HCT116 (cell line): ENCODE results near the gene FBXW8. TPM values are rescaled to one million over a fixed set of nuclear protein-coding genes. Genes with fewer than 3 reads are reported as not detected.

Experiments
- ATAC-seq: fragments of 200-7000 bp; cut with Tn5 transposase; 2 replicates; pipeline ENCODE4 v1.9.1; 2020; ENCODE audit warnings: mild to moderate bottlenecking, moderate library complexity
- BruUV-seq: library from RNA; stranded (reverse); fragments of 400-500 nt; replicated peaks from 2 replicates; lab custom pipeline; 2021; lab: Mats Ljungman, UMichigan
- CTCF ChIA-PET: fragments of 300-600 bp; sonication (Branson Sonifier 250); formaldehyde crosslinking; loops from one replicate; lab custom pipeline; 2021; ENCODE audit warnings: antibody characterized with exemption; lab: Charles Lee
- POLR2A ChIA-PET: fragments of 300-600, 350-600 bp; sonication (Branson Sonifier 250); formaldehyde crosslinking; loops from one replicate; lab custom pipeline; 2021; ENCODE audit warnings: antibody characterized with exemption; lab: Charles Lee
- RAD21 ChIA-PET, 2 experiments: fragments of 300-600 bp; sonication (Branson Sonifier 250); formaldehyde crosslinking; loops; one replicate each; lab custom pipeline; 2023; ENCODE audit warnings: low total read pairs in 2 of 2; ENCODE audit not compliant: uncharacterized antibody in 2 of 2, unreplicated experiment in 2 of 2, low non-redundant PET in 1 of 2; lab: Charles Lee
- DNase-seq: peaks from one replicate; pipeline ENCODE4 v3.0.0-alpha.2; 2010; ENCODE audit warnings: low read depth, low spot score
- H2AFZ ChIP-seq: fragments of 200-600 bp; shearing (Covaris generic), sonication (generic); 2 replicates; pipeline ENCODE4 v1.6.1; 2017; ENCODE audit warnings: low read depth, mixed run types, mixed read lengths, antibody characterized with exemption, low read length; ENCODE audit not compliant: poor library complexity, severe bottlenecking
- H3K27ac ChIP-seq: 2 replicates; pipeline ENCODE4 v1.5.1; 2012; ENCODE audit warnings: low read depth, low read length
- H3K27me3 ChIP-seq: fragments of 200-600 bp; sonication (generic); 2 replicates; pipeline ENCODE4 v1.6.1; 2016; ENCODE audit warnings: mixed run types, low read length, mixed read lengths; ENCODE audit not compliant: insufficient read depth
- H3K36me3 ChIP-seq, 2 experiments: fragments of 200-500 bp in 1 of 2; fragments of 200-600 bp in 1 of 2; sonication (Bioruptor generic) in 1 of 2; sonication (generic) in 1 of 2; 2 replicates each; pipeline versions ENCODE4 v1.5.1 to v1.6.1; 2014 to 2016; ENCODE audit warnings: low read length in 2 of 2, inconsistent platforms in 1 of 2, mixed read lengths in 1 of 2, mixed run types in 1 of 2; ENCODE audit not compliant: insufficient read depth in 2 of 2, control insufficient read depth in 1 of 2
- H3K4me1 ChIP-seq, 2 experiments: fragments of 200-600 bp in 1 of 2; sonication (generic) in 1 of 2; 2 replicates each; pipeline versions ENCODE4 v1.5.1 to v1.6.1; 2012 to 2017; ENCODE audit warnings: low read length in 2 of 2, inconsistent platforms in 1 of 2, mild to moderate bottlenecking in 1 of 2, mixed read lengths in 1 of 2, mixed run types in 1 of 2, moderate library complexity in 1 of 2; ENCODE audit not compliant: insufficient read depth in 2 of 2, control insufficient read depth in 1 of 2
- H3K4me2 ChIP-seq: fragments of 200-600 bp; sonication (generic); 2 replicates; pipeline ENCODE4 v1.6.1; 2017; ENCODE audit warnings: mixed run types, low read length, mixed read lengths
- H3K4me3 ChIP-seq, 2 experiments: fragments of 200-600 bp in 1 of 2; sonication (generic) in 1 of 2; replicated peaks in 1 of 2; 2 replicates each; pipeline ENCODE4 v1.5.1; 2011 to 2016; ENCODE audit warnings: low read length in 2 of 2, control low read depth in 1 of 2, low read depth in 1 of 2, mild to moderate bottlenecking in 1 of 2, mixed read lengths in 1 of 2, mixed run types in 1 of 2
- H3K79me2 ChIP-seq: fragments of 200-600 bp; sonication (generic); 2 replicates; pipeline ENCODE4 v1.6.1; 2017; ENCODE audit warnings: mild to moderate bottlenecking, mixed run types, low read length, moderate library complexity, mixed read lengths; ENCODE audit not compliant: insufficient read depth
- H3K9ac ChIP-seq: fragments of 200-600 bp; sonication (generic); 2 replicates; pipeline ENCODE4 v1.6.1; 2016; ENCODE audit warnings: low read length, mixed read lengths
- H3K9me2 ChIP-seq: fragments of 200-600 bp; sonication (generic), shearing (Covaris generic); 2 replicates; pipeline ENCODE4 v1.6.1; 2017; ENCODE audit warnings: mixed run types, mild to moderate bottlenecking, moderate library complexity; ENCODE audit not compliant: insufficient read depth
- H3K9me3 ChIP-seq, 2 experiments: fragments of 200-500 bp in 1 of 2; fragments of 200-600 bp in 1 of 2; sonication (Bioruptor generic) in 1 of 2; sonication (generic) in 1 of 2; 2 replicates each; pipeline ENCODE4 v1.6.1; 2014 to 2017; ENCODE audit warnings: low read length in 2 of 2, mixed read lengths in 2 of 2, inconsistent platforms in 1 of 2, low read depth in 1 of 2, mild to moderate bottlenecking in 1 of 2, mixed run types in 1 of 2, moderate library complexity in 1 of 2; ENCODE audit not compliant: control insufficient read depth in 1 of 2, insufficient read depth in 1 of 2
- H4K20me1 ChIP-seq: fragments of 200-600 bp; sonication (generic), shearing (Covaris generic); 2 replicates; pipeline ENCODE4 v1.6.1; 2017; ENCODE audit warnings: mixed run types, mild to moderate bottlenecking, moderate library complexity; ENCODE audit not compliant: insufficient read depth
- CEBPB ChIP-seq: IDR thresholded peaks from 2 replicates; pipeline ENCODE4 v1.6.1; 2012; ENCODE audit warnings: low read depth
- ELF1 ChIP-seq: IDR thresholded peaks from 2 replicates; pipeline ENCODE4 v1.6.1; 2012; ENCODE audit warnings: low read depth, borderline replicate concordance
- FOSL1 ChIP-seq: IDR thresholded peaks from 2 replicates; pipeline ENCODE4 v1.6.1; 2012; ENCODE audit warnings: low read depth
- JUND ChIP-seq: IDR thresholded peaks from 2 replicates; pipeline ENCODE4 v1.6.1; 2012
- POLR2A ChIP-seq: IDR thresholded peaks from 2 replicates; pipeline ENCODE4 v1.7.0; 2011; ENCODE audit warnings: borderline replicate concordance; ENCODE audit not compliant: insufficient read depth, insufficient read length; ENCODE audit errors: extremely low read depth
- POLR2AphosphoS5 ChIP-seq: IDR thresholded peaks from 2 replicates; pipeline ENCODE4 v1.6.1; 2011; ENCODE audit warnings: mild to moderate bottlenecking, low read depth, low read length, moderate library complexity
- REST ChIP-seq: IDR thresholded peaks from 2 replicates; pipeline ENCODE4 v1.6.1; 2012; ENCODE audit warnings: low read depth
- SRF ChIP-seq: IDR thresholded peaks from 2 replicates; pipeline ENCODE4 v1.6.1; 2012; ENCODE audit warnings: low read depth
- YY1 ChIP-seq: IDR thresholded peaks from 2 replicates; pipeline ENCODE4 v1.6.1; 2011; ENCODE audit warnings: low read length, low read depth, moderate library complexity, mild to moderate bottlenecking; ENCODE audit not compliant: insufficient replicate concordance; ENCODE audit errors: extremely low read depth
- ZFX ChIP-seq: fragments of 450-650 bp; IDR thresholded peaks from 2 replicates; pipeline ENCODE4 v1.6.1; 2017
- ZNF274 ChIP-seq: fragments of 200-500 bp; sonication (Bioruptor generic); IDR thresholded peaks from 2 replicates; pipeline ENCODE4 v1.6.1; 2014; ENCODE audit warnings: mild to moderate bottlenecking, low read depth, low read length, inconsistent platforms
- intact Hi-C: fragments of 100-400 bp; cut with micrococcal nuclease; formaldehyde crosslinking; loops from 2 replicates; pipeline ENCODE4 v1.10.0; 2022
- total RNA-seq: library from RNA; stranded (reverse); gene quantifications from one replicate; pipeline ENCODE4 v1.2.1, GENCODE V29; 2021; ENCODE audit not compliant: unreplicated experiment
- TF ChIP-seq, protein P1 (sequence below): IDR thresholded peaks from 2 replicates; pipeline ENCODE4 v1.6.1; 2012
- TF ChIP-seq, protein P2 (sequence below): IDR thresholded peaks from 2 replicates; pipeline ENCODE4 v1.6.1; 2011; ENCODE audit warnings: mild to moderate bottlenecking, low read length, moderate library complexity; ENCODE audit not compliant: insufficient replicate concordance; ENCODE audit errors: extremely low read depth
- TF ChIP-seq, protein P3 (sequence below): IDR thresholded peaks from 2 replicates; pipeline ENCODE4 v1.6.1; 2012

FBXW8 gene
- total RNA-seq, 1 experiment from 2014 or later, result 14.6 TPM

DNA sequence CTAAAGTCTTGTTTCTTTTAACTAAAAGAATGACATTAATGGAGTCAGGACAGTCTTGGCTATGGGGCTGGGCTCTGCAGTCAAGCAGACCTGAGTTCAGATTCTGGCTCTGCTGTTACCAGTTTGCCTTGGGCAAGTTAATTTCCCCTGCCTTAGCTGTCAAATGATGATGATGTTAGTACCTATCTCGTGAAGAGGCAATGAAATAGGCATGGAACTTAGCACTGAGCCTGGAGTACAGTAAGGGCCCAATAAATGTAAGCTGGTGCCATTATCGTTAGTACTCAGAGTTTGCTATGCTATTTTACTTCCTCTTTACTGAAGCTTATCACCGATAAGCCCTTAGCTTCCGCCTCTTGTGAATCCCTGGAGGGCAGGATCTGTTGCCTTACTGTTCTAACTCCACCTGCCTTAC is 8.5 kb downstream of the FBXW8 start:
- DNase-seq (no peak), ATAC-seq (no peak)
- H3K36me3 ChIP-seq, result no peaks in the 10 kb centered on the region
- H3K79me2 ChIP-seq, result peaks cover 14% of the 10 kb centered on the region
- no peak overlapping the region for H3K27ac ChIP-seq
- H3K27me3 ChIP-seq, result no peaks in the 10 kb centered on the region
- no peak for TF ChIP-seq POLR2AphosphoS5
- TF ChIP-seq ZFX, result no peak
- no peak for TF ChIP-seq POLR2A
- TF ChIP-seq, protein P1, sequence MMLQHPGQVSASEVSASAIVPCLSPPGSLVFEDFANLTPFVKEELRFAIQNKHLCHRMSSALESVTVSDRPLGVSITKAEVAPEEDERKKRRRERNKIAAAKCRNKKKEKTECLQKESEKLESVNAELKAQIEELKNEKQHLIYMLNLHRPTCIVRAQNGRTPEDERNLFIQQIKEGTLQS, result no peak
- TF ChIP-seq, protein P2, sequence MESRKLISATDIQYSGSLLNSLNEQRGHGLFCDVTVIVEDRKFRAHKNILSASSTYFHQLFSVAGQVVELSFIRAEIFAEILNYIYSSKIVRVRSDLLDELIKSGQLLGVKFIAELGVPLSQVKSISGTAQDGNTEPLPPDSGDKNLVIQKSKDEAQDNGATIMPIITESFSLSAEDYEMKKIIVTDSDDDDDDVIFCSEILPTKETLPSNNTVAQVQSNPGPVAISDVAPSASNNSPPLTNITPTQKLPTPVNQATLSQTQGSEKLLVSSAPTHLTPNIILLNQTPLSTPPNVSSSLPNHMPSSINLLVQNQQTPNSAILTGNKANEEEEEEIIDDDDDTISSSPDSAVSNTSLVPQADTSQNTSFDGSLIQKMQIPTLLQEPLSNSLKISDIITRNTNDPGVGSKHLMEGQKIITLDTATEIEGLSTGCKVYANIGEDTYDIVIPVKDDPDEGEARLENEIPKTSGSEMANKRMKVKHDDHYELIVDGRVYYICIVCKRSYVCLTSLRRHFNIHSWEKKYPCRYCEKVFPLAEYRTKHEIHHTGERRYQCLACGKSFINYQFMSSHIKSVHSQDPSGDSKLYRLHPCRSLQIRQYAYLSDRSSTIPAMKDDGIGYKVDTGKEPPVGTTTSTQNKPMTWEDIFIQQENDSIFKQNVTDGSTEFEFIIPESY, result no peak
- TF ChIP-seq ELF1, result no peak
- TF ChIP-seq ZNF274, result no peak
- TF ChIP-seq FOSL1, result no peak
- no peak for TF ChIP-seq SRF
- no peak for TF ChIP-seq JUND
- TF ChIP-seq REST, result no peak
- TF ChIP-seq, protein P3, sequence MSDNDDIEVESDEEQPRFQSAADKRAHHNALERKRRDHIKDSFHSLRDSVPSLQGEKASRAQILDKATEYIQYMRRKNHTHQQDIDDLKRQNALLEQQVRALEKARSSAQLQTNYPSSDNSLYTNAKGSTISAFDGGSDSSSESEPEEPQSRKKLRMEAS, result no peak
- TF ChIP-seq YY1, result no peak
- no peak for TF ChIP-seq CEBPB
- TF ChIP-seq, all 23 proteins: peak for 0
- H3K9me3 ChIP-seq, result no peaks in the 10 kb centered on the region
- H3K9ac ChIP-seq, result no peak overlapping the region
- POLR2A ChIA-PET, result no interaction called here
- peaks cover 26 to 30% of the 10 kb centered on the region in 2 experiments for H3K4me1 ChIP-seq
- H2AFZ ChIP-seq, result no peak overlapping the region
- no peak overlapping the region for H3K4me2 ChIP-seq
- H3K4me3 ChIP-seq, result no peak overlapping the region
- RAD21 ChIA-PET, result no interaction called here
- CTCF ChIA-PET, result no interaction called here
- H4K20me1 ChIP-seq, result no peaks in the 10 kb centered on the region
- no TSS peak for BruUV-seq
- intact Hi-C loops, result no loop called here
- H3K9me2 ChIP-seq, result no peaks in the 10 kb centered on the region
